NCI-H2081 (cell line): ENCODE data around the gene CEP57.

Source experiments
- DNase-seq, 2 experiments: peaks; one replicate each; lab custom pipeline; 2025; lab: John Stamatoyannopoulos, UW

CEP57 gene

DNA sequence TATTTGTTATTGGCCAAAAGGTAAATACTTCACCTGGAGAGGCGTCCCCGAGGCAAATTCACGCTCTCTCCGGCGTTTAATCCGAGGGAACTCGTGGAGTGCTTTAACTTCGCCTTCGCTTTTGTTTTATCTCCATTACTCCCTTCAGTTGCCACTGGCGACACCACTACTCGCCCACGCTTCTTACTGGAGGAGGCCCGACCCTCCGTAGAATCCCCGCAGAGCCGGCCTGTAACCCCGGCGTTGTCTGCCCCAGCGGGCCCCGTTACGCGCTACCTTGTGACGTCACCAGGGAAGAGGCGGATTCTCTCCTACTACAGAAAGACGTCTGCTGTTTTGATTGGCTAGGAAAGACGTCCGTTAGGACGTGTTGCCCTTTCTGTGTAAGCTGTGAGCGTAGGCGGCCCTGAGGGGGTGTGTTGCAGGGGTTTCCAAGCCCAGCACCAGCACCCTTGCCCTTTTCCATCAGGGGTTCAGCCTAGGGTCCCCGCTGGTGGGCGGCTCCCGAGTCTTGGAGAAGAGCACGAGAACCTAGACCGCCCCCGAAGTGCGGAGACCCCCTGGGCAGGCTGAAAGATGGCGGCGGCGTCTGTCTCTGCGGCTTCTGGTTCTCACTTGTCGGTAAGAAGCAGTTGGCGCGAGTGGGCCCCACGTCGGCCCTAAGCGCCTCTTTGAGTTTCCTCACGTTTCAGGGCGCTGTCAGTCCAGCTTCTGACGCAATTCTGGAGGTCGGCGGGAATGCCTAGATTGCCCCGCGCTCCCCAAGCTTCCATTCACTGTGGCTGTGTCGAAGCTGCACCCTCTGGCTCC, at the start of gene CEP57:
Gene CEP57, plus strand, starts transcription at position 376 of the 810 bp plus-strand sequence. Its CDS starts 201 bp downstream, at position 577.
- peak; percentile 94 to 98 for DNase-seq

DNA sequence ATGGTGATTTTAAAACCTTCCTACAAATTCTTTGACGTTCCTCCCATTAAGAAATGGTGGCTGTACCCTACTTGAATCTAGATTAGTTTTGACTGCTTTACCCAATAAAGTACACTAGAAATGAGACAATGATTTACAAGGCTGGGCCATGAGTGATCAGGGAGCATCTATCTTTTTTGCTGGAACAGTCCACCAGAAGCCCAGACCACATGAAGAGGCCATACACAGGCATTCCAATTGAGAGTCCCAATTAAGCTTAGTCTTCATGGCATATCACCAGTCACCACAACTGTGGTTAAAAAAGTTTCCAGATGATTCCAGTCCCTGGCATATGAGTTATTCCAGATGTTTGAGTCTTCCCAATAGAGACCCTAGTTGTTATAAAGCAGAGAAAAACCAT, 40.2 kb upstream of the CEP57 start:
- no peak for DNase-seq

DNA sequence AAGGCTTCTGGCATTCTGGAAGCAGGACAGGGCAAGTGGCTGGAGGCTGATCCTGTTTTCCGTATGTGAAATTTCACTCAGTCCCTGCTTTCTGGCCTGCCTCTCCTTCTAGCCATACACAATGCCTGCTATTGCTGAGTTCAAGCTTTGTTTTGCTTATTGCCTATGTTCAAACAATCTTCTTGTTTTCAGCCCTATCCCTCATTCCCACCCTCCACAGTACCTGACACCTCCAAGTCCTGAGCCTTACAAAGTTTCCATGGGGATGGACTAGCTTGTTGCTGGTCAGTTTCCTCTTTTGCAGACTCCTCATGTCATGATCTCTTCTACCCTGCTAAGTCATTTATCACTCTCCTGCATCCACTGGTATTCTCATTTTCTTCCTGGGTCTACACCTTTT, 38.8 kb upstream of the CEP57 start:
- DNase-seq, result no peak

DNA sequence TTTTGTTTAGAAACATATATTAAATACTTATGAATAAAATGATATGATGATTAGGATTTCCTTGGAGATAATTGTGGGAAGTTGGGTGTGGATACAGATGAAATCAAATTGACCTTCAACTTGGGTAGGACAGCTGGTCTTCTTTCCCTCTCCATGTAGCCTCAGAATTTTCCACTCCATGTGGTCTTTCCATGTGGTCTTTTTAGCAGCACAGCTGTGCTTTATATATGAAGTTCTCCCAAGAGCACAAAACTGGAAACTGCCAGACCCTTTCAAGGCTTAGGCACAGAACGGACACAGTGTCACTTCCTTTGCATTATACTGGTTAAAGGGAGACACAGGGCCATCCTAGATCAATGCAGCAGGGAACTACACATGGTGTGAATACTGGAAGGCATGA, 29.4 kb upstream of the CEP57 start:
- DNase-seq, result no peak

DNA sequence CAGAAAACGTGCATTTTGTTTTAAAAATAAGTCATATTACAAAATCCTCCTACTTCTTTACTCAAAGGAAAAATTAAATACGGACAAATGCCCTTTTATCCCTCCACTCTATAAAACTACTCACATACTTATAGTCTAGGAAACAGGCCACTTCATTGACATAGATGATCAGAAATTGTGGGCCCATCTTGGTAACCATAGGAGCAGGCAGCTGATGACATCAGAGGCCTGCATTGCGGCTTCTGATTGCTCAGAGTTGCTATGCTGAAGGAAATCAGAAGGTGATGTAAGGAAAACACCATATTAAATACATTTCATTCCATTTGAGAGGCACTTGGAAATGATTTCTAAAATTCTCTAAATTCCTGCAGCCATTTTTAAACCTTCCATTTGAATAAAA, 27.8 kb upstream of the CEP57 start:
- DNase-seq, result no peak

DNA sequence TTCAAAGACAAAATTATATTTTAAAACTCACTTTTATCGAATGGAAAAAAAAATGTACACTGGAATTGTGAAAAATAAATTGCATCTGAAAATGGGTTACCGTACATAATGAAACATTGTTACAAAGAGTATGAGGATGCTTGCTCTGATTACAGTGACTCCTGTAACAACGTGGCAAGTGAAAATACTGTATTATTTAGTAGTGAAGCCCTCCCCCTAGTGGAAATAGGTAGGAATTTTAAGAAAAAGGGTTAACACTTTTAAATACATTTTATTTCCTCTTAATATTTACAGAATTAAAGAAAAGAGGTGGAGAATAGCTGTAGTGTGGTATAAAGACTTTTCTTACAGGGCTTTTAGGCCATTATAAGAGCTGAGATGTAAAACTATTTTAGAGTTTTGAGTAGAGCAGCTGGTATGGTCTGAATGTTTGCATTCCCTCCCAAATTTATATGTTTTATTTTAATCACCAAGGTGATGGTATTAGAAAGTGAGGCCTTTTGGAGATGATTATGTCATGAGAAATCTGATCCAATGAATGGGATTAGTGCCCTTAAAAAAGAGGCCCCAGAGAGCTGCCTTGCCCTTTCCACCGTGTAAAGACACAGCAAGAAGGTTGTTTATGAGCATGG, 25.9 kb upstream of the CEP57 start:
- DNase-seq, result peak; percentile 64 to 65

DNA sequence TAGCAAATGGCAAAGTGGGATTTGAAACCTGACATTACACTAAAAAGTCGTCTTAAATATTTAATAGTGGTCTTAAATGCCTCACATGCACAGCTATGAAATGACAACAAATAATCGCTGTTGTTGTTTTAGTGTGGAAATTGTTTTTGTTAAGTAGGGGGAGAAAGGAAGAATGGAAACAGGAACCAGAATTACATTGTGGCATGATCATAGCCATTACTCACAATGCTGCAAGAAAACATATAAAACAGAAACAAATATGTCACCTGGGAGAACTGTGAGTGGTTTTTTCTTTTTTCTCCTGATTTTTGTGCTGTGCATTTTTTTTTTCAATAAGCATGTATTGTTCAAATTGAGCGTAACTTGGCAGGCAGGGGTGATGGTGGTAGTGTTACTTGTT, 23.6 kb upstream of the CEP57 start:
- DNase-seq, result no peak

DNA sequence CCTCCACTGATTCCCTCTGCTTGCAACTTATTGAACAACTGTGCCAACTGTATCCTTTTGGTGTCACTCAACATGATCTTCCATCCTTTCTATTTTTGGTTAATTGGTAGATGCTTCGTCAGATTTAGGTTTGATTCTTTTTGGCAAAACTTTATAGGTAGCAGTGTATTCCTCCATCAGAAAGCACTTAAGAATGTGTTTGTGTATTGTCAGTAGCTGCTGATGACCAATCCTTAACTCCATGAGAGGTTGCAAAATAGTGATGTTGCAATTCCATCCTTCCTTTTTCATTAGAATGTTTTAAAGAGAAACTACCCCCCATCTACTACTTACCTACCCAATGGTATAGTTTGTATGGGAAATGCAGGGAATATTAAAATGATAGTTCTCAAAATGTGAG, 22.8 kb upstream of the CEP57 start:
- DNase-seq, result no peak

DNA sequence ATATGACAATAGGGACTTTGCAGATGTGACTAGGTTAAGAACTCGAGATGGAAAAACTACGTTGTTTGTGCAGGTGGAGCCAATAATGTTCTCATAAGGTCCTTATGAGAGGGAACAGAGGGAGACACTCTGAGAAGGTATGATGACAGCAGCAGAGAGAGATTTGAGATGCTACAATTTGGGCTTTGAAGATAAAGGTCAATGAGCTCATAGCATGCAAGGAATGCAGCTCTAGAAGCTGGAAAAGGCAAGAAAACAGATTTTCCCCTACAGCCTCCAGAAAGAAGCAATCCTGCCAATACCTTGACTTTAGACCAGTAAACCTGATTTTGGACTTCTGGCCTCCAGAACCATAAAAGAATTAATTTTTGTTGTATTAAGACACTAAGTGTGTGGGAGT, 21.8 kb upstream of the CEP57 start:
- DNase-seq, result no peak

DNA sequence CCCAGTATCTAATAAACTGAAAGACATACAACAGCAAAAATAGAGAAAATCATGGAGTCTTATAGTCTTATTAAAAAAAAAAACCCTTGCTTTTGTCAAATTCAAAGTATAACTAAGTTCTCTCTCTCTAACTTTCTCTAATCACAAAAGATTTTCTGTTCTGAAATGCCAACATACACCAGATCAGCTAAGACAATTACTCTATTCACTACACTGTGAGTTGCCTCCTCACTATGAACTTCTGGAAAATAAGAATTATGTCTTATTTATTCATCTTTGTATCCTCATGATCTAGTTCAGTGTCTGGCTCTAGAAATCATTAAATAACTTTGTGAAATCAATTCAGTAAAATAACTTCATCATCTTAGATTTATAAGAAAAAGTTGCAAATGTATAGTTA, 13.4 kb upstream of the CEP57 start:
- no peak for DNase-seq

DNA sequence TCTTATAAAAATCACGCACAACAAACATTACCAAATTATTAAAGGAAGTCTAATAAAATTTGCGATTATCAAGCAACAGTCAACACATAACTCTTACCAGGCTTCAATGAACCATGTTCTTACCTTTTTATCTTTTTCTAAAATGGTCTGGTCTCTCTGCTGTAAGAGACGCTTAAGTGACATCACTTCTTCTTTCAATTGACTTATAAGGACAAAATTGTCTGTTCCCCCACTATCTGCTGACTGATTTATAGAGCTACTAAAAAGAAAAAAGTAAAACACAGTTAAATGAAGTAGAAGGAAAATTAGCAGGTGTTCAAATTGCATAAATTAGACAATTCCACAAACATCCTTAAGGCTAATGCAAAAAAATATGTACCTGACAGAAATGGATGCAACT, 11.6 kb upstream of the CEP57 start:
- DNase-seq, result no peak

DNA sequence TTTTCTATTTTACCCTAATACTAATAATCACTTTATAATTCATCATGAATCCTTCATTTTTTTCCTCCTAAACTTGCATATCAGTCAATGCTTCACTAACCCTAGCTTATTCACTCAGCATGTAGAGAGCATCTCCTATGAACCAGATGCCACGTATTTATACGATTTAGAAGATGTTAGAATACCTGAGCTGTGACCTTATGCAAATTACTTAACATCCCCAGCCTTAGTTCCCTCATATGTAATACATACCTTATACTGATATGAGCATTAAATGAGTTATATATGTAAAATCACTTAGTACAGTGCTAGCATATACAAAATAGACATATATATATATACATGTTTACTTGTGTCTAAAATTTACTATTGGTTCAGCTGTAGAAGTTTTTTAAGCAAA, 9.8 kb upstream of the CEP57 start:
- no peak for DNase-seq

DNA sequence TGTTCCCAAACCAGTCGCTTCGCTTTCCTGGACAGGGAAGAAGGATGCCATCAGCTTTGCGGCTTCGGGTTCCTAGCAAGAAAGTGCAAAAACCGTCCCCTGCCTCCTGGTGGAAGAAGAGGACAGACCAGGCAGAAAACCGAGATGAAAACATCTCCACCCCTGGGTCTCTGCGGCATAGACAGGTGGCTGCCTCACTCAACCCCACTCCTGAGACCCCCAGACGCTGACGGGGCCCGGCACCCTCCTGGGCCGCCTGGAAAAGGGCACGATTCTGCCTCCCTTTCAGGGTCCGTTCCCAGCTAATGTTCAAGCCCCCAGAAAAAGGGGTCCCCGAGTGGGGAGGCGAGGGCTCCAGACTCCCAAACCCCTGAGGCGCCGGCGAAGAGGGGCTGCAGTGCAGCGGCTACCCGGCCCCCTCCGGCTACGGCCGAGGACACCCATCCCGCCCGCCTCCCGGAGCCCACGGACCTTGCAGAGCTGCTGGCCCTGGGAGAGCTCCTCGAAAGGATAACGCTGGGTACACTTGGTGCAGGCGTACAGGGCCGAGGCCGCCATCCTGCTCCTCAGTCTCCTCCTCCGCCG, 1.3 kb upstream of the CEP57 start:
- DNase-seq, result peak; percentile 16 to 40

DNA sequence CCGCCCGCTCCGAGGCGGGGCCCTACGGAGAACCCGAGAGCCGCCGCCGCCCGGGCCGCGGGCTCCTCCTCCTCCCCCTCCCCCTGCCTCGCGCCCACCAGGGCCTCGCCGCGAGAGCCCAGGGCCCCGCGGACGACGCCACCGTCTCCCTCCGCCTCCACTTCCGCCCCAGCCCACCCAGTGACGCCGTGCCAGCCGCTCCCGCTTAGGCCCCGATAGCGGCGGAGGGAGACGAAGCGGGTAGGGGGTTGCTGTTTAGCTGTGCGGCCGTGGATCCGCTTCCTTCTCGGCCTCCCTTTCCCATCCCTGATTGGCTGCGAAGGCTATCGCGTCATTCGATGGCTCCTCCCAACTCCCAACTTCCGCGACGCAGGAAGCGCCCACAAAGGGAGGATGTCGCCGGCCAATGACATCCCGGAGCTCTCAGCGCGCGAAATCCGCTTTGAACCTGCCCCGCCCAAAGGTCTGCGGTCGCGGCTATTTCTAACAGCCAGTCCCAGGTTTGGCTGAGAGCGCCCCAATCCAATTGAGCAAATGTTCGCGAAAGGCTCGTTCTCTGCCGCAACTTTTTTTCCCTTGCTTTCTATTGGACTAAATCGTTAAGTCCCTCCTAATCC, 684 bp upstream of the CEP57 start, which contains the start of gene FAM76B:
Gene FAM76B, minus strand, starts transcription at position 277 of the 617 bp plus-strand sequence. CDS start 304 bp downstream, outside the sequence.
- DNase-seq, result peak; percentile 97 to 99

DNA sequence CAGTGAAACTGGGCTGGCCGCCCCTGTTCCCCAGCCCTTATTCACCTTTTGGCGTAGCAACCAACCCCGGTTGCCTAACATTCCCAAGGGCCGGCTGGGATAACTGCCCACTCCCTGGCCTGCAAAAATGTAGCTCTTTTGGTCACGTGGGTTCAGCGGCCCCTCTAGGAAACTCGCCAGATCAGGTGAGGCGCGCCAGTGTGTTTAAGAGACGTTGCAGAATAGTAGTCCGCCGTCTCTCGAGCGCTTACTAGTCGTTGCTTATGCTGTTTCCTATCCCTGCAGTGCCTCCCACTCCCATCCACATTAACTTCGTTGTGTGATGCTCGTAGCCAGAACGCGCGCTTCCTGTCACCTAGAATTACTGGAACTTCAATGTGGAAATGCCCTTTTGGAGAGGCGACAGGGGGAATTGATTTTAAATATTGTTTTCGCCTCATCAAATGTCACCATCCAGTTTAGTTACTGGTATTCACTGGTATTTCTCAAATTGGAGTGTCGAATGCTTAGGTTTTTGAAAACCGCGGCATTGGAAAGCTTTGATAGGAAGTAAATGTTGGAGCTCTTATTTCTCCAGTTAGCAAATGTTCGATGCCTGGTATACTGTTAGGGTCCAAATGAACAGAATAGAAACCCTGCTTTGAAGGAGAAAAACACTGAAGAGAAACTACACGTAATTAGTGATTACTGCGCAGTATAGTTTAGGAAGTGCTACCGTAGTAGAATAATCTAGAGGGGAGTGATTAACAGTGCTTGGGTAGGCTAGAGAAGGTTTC, 823 bp downstream of the CEP57 start:
- DNase-seq, result peak; percentile 68 to 87

DNA sequence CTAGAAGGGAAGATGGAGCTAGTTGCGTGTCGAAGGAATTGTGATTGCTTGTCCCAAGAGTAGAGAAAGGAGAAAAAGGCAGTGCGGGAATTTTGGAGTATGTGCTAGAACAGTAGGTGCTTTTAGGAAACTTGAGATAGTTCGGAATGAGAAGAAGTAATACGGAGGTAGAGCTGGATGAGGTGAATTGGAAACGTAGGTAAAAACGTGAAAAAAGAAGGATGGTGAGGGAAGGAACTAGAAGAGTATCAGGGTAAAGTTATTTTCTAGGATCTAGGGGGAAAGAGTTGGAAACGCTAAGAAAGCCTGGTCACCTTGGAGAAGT, 1.4 kb downstream of the CEP57 start:
- no peak for DNase-seq

DNA sequence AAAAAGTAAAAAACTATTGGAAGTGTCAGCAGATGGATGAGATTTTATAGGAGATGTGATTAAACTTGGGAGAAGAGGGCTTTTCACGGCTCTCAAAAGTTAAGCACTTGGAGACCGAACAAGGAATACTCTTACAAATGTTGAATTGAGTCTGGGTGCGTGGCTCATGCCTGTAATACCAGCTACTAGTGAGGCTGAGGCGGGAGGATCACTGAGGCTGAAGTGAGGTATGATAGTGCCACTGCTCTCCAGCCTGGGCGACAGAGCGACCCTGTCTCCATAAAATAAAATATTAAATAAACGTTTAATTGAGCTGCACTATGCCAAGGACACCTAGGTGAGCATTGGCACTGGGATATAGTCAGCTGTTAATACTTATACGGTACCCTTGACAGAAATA, 1.9 kb downstream of the CEP57 start:
- no peak for DNase-seq

DNA sequence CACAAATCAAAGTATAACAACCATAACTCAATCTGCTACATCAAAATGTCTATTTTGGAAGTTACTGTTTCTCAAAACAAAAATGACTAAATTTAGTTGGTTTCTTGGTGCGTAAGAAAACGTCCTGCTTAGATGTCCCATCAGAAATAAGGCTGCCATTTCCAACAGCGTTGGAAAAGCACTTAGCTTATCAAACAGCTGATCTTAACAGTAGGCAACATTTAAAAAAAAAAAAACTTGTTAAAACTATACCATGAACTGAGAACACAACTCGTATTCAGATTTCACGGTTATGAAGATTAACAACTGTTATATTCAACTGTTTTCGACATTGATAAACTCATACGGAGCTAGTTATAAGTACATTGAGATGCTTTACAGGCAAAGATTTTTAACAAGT, 2.4 kb downstream of the CEP57 start:
- DNase-seq, result no peak

DNA sequence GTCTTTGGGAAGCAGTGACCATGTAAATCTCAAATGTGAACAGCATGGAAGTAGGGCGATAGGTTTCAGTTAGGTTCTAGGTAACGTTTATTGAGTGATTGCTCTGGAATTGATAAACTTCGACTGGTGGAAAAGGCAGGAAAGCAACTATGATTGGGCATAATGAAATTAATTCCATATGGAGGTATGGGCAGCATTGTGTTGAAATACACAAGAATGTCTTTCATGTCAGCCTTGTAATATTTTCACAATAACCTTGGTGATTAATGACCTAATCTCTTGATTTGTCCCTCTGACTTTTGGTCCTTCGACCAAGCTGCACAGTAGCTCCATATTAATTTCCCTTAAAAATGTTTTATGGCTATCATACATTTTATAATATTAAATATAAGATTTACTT, 2.8 kb downstream of the CEP57 start:
- DNase-seq, result no peak

DNA sequence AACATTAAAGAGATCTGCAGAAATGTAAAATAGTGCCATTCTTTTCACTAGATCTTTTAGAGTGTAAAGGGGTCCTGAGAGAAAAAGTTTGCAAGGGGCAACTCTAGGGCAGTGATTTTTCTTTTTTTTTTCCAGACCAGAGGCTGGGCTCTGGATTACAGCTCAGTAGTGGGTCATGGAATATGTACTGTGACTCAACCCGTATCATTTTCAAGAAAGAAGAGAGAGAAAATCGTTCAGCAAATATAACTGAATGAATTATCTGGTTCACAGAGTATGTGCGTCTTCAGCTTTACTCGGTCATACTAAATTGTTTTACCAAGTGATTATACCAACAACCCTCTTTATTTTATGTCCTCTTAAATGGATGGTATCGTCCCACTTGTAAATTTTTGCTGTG, 3.8 kb downstream of the CEP57 start:
- DNase-seq, result no peak

DNA sequence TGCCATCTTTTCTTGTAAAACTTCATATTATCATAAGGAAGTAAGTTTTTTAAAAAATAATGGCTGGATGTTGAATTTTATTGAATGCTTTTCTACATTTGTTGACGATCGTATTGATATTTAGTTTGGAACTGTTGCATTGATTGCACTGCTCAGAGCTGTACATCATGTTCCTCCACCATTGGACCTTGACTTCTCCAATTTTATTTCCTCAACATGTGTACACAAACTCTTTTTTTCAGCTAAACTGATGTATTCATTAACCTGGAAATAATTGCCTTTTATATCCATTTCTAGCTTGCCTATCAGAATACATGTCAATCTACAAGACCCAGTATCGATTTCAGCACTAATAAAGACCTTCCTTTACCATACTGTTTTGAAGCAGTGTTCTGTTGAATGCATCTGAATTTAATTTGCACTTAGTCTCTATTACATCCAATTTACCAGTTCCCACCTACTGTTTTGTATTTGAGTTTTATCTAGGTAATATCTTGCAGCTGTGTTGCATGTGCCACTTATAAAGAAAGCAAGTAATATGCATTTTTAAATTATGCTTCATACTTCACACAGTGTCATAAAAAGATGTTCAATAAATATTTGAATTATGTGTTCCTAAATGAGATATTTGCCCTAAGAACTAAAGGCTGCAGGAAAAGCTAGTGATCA, 5.5 kb downstream of the CEP57 start:
- peak; percentile 56 to 92 for DNase-seq

DNA sequence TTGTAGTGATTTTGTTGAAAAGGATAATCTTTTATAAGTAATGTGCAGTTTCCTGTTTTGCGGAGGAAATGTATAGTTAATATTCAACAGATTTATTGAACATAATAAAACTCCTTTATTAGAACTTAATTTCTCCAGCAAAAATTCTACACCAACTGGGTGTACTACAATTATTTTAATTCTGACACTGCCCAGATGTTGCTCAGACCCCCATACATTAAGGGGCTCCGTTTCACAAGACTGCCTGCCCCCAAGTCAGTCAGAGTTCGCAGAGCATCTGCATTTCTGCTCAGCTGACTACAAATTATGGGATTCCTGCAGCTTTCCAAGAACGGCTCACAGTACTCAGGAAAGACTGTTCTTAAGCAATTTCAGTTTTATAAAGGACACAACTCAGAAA, 6.2 kb downstream of the CEP57 start:
- no peak for DNase-seq
